Right atrium auricular region (tissue), 2 donors: ENCODE results near the gene PDE3B. TPM values are rescaled to one million over a fixed set of nuclear protein-coding genes. Genes with fewer than 3 reads are reported as not detected.
"Not testable (repeated sequence)": the region's sequence is repeated elsewhere in the genome, so short reads cannot be mapped to it uniquely, and the experiment has no call there.

Source experiments
- DNase-seq: peaks from one replicate; pipeline ENCODE4 v3.0.0-alpha.2; 2019; ENCODE audit warnings: low spot score
- H3K27ac ChIP-seq, 2 donors: fragments of 200-600 bp; sonication (generic); 1 replicate in 1 of 2; 2 replicates in 1 of 2; pipeline ENCODE4 v1.5.1; 2016 to 2019
- H3K27me3 ChIP-seq, 2 donors: fragments of 200-600 bp; sonication (generic); one replicate each; pipeline versions ENCODE4 v1.5.1 to v1.6.0; 2017 to 2019
- H3K36me3 ChIP-seq: fragments of 200-600 bp; sonication (generic); one replicate; pipeline ENCODE4 v1.5.1; 2016
- H3K4me1 ChIP-seq, 2 donors: fragments of 200-600 bp; sonication (generic); one replicate each; pipeline versions ENCODE4 v1.5.1 to v1.6.0; 2017 to 2019
- H3K4me3 ChIP-seq, 2 donors: fragments of 200-600 bp; sonication (generic); 1 replicate in 1 of 2; 2 replicates in 1 of 2; pipeline ENCODE4 v1.5.1; 2017 to 2019; ENCODE audit warnings: mild to moderate bottlenecking in 1 of 2, moderate library complexity in 1 of 2
- H3K9me3 ChIP-seq, 2 donors: fragments of 200-600 bp; sonication (generic); one replicate each; pipeline ENCODE4 v1.5.1; 2019
- CTCF ChIP-seq, 2 donors: fragments of 200-600 bp; sonication (generic); IDR thresholded peaks; one replicate each; pipeline ENCODE4 v1.5.1; 2019; ENCODE audit warnings: antibody characterized with exemption in 2 of 2
- total RNA-seq, 2 donors: library from RNA; depleted of rRNA; stranded (reverse); fragments of >200 nt; gene quantifications; one replicate each; pipeline ENCODE4 v1.1.0, GENCODE V29; 2016

Gene PDE3B
- total RNA-seq, 2 donors from 2014 or later = 13.9 to 15.3 TPM

- DNase-seq = no peak
- TF ChIP-seq CTCF (IDR thresholded peaks at IDR 0.05) = no peak
- no peaks in the 10 kb centered on the region for H3K27me3 ChIP-seq
- H3K27ac ChIP-seq = no peak overlapping the region
- H3K9me3 ChIP-seq = no peaks in the 10 kb centered on the region
- H3K4me1 ChIP-seq = no peaks in the 10 kb centered on the region
- H3K36me3 ChIP-seq = no peaks in the 10 kb centered on the region
- no peak overlapping the region for H3K4me3 ChIP-seq
Measured at GRCh38 chr11:14727746-14728145, 84.1 kb downstream of the PDE3B start.

- H3K36me3 ChIP-seq, H3K27ac ChIP-seq, DNase-seq, H3K27me3 ChIP-seq, H3K4me1 ChIP-seq, H3K9me3 ChIP-seq, H3K4me3 ChIP-seq: not testable (repeated sequence)
Measured at GRCh38 chr11:14740539-14740938, 96.9 kb downstream of the PDE3B start.

DNA sequence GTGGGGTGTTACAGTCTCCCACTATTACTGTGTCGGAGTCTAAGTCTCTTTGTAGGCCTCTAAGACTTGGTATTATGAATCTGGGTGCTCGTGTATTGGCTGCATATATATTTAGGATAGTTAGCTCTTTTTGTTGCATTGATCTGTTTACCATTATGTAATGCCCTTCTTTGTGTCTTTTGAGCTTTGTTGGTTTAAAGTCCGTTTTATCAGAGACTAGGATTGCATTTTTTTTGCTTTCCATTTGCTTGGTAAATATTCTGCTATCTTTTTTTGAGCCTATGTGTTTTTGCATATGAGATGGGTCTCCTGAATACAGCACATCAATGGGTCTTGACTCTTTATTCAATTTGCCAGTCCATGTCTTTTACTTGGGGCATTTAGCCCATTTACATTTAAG is 97.6 kb downstream of the PDE3B start:
- H3K9me3 ChIP-seq = no peaks in the 10 kb centered on the region
- DNase-seq = no peak
- no peak overlapping the region for H3K27ac ChIP-seq
- TF ChIP-seq CTCF (IDR thresholded peaks at IDR 0.05) = no peak
- no peaks in the 10 kb centered on the region for H3K36me3 ChIP-seq
- H3K4me3 ChIP-seq = no peak overlapping the region
- no peaks in the 10 kb centered on the region for H3K4me1 ChIP-seq
- no peaks in the 10 kb centered on the region for H3K27me3 ChIP-seq

GRCh38 chr11:14742849-14743559 is 99.4 kb downstream of the PDE3B start:
- no peak for TF ChIP-seq CTCF (IDR thresholded peaks at IDR 0.05)
- H3K4me1 ChIP-seq = no peaks in the 10 kb centered on the region
- DNase-seq = no peak

DNA sequence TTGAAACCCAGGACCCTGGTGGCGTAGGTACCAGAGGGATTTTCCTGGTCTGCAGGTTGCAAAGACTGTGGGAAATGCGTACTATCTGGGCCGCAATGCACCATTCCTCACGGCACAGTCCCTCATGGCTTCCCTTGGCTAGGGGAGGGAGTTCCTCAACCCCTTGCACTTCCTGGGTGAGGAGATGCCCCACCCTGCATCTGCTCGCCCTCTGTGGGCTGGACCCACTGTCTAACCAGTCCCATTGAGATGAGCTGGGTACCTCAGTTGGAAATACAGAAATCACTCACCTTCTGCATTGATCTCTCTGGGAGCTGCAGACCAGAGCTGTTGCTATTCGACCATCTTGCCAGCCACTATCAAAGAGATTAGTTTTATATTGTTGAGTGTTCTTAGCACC is 100.1 kb downstream of the PDE3B start:
- H3K4me1 ChIP-seq, DNase-seq, H3K9me3 ChIP-seq, H3K27ac ChIP-seq, H3K4me3 ChIP-seq, H3K27me3 ChIP-seq, H3K36me3 ChIP-seq: not testable (repeated sequence)

More at GRCh38 chr11:14742849-14743559, 99.4 kb downstream of the PDE3B start:
- no peaks in the 10 kb centered on the region for H3K36me3 ChIP-seq
- no peaks in the 10 kb centered on the region for H3K9me3 ChIP-seq
- H3K27ac ChIP-seq = no peak overlapping the region
- no peak overlapping the region for H3K4me3 ChIP-seq
- H3K27me3 ChIP-seq = no peaks in the 10 kb centered on the region

GRCh38 chr11:14746857-14747395 is 103.3 kb downstream of the PDE3B start:
- H3K4me3 ChIP-seq = no peak overlapping the region
- no peaks in the 10 kb centered on the region for H3K4me1 ChIP-seq
- no peaks in the 10 kb centered on the region for H3K9me3 ChIP-seq
- no peak for TF ChIP-seq CTCF (IDR thresholded peaks at IDR 0.05)
- no peak for DNase-seq
- H3K27me3 ChIP-seq = no peaks in the 10 kb centered on the region
- H3K36me3 ChIP-seq = no peaks in the 10 kb centered on the region
- H3K27ac ChIP-seq = no peak overlapping the region

GRCh38 chr11:14748090-14748489 is 104.5 kb downstream of the PDE3B start:
- H3K9me3 ChIP-seq = no peaks in the 10 kb centered on the region
- TF ChIP-seq CTCF (IDR thresholded peaks at IDR 0.05) = no peak
- DNase-seq = no peak
- H3K36me3 ChIP-seq = no peaks in the 10 kb centered on the region
- no peak overlapping the region for H3K27ac ChIP-seq
- no peaks in the 10 kb centered on the region for H3K4me1 ChIP-seq
- no peak overlapping the region for H3K4me3 ChIP-seq
- H3K27me3 ChIP-seq = no peaks in the 10 kb centered on the region
